Prostate gland (tissue), 2 donors: ENCODE results near the gene MEST.

Experiments used
- POLR2A ChIP-seq: fragments of 450-650 bp; IDR thresholded peaks from one replicate; pipeline ENCODE4 v1.6.1; 2016; ENCODE audit warnings: antibody characterized with exemption, mild to moderate bottlenecking
- POLR2AphosphoS5 ChIP-seq: sonication (generic); formaldehyde crosslinking; IDR thresholded peaks from one replicate; pipeline ENCODE4 v1.6.1; 2017; ENCODE audit warnings: antibody characterized with exemption
- TF ChIP-seq, protein P1 (sequence below), 4 experiments: fragments of 200-600 bp in 2 of 4; fragments of 450-650 bp in 2 of 4; sonication (generic) in 2 of 4; IDR thresholded peaks; 1 replicate in 3 of 4; 2 replicates in 1 of 4; pipeline ENCODE4 v1.5.1; 2016 to 2019; ENCODE audit warnings: antibody characterized with exemption in 4 of 4, mild to moderate bottlenecking in 2 of 4, moderate library complexity in 2 of 4

DNA sequence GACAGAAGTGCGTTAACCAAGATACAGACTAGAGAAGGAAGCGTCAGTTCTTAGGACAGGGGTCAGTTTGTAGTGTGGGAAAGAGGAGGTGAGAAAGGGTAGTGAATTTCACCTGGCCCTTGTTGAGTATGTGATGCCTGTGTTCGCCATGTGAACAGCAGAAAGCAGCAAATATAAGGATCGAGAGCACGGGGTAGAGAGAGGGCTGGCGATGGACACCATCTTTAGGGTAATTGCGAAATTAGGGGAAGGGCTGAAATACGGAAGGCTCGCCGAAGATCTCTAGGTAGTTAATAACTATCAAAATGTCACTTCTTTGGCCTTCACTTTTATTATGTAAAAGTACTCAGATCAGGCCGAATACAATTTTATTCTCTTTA is 6.2 kb upstream of the MEST start:
- TF ChIP-seq POLR2A (no peak), POLR2AphosphoS5 (no peak)
- TF ChIP-seq, protein P1, sequence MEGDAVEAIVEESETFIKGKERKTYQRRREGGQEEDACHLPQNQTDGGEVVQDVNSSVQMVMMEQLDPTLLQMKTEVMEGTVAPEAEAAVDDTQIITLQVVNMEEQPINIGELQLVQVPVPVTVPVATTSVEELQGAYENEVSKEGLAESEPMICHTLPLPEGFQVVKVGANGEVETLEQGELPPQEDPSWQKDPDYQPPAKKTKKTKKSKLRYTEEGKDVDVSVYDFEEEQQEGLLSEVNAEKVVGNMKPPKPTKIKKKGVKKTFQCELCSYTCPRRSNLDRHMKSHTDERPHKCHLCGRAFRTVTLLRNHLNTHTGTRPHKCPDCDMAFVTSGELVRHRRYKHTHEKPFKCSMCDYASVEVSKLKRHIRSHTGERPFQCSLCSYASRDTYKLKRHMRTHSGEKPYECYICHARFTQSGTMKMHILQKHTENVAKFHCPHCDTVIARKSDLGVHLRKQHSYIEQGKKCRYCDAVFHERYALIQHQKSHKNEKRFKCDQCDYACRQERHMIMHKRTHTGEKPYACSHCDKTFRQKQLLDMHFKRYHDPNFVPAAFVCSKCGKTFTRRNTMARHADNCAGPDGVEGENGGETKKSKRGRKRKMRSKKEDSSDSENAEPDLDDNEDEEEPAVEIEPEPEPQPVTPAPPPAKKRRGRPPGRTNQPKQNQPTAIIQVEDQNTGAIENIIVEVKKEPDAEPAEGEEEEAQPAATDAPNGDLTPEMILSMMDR (IDR thresholded peaks at IDR 0.05) = no peak
